Measurements from ENCODE around the gene ZNF79.

DNA sequence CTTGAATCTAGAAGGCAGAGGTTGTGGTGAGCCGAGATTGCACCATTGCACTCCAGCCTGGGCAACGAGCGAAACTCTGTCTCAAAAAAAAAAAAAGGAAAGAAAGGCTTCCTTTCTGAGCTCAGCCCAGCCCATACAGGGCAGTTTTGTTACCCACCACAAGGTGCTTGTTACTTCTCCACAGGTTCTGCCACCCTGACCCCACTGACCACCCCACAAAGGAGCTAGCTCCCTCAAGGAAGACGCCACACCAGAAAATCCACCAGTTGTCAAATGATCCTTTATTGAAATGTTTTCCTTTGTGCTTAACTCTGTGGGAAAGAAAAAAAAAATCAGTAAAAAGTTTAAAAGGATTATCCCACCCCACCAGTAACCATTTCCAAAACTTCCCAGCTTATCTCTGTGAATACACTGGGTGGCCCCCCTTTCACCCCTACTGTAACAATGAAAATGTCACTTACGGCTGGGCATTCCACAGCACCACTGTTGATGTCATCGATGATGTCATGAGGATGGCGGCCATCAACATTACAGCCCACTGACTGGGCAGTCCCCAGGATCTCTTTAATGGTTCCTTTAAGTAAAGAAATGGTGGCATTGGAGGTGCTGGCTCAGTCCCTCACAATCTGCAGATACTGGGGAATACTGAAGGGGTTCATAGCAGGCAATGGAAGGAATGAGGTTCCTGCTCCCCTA, 23.4 kb downstream of the ZNF79 start:
- TF ChIP-seq TAF1 (IDR thresholded peaks at IDR 0.05; ENCODE audit: control insufficient read depth, extremely low read depth, insufficient read depth, low read length, severe bottlenecking) (no peak), MTF1 (CRISPR knock-in tag; IDR thresholded peaks at IDR 0.05; ENCODE audit: borderline replicate concordance) (no peak), GTF2A2 (tag; IDR thresholded peaks at IDR 0.05) (no peak)
- TF ChIP-seq, protein P1, sequence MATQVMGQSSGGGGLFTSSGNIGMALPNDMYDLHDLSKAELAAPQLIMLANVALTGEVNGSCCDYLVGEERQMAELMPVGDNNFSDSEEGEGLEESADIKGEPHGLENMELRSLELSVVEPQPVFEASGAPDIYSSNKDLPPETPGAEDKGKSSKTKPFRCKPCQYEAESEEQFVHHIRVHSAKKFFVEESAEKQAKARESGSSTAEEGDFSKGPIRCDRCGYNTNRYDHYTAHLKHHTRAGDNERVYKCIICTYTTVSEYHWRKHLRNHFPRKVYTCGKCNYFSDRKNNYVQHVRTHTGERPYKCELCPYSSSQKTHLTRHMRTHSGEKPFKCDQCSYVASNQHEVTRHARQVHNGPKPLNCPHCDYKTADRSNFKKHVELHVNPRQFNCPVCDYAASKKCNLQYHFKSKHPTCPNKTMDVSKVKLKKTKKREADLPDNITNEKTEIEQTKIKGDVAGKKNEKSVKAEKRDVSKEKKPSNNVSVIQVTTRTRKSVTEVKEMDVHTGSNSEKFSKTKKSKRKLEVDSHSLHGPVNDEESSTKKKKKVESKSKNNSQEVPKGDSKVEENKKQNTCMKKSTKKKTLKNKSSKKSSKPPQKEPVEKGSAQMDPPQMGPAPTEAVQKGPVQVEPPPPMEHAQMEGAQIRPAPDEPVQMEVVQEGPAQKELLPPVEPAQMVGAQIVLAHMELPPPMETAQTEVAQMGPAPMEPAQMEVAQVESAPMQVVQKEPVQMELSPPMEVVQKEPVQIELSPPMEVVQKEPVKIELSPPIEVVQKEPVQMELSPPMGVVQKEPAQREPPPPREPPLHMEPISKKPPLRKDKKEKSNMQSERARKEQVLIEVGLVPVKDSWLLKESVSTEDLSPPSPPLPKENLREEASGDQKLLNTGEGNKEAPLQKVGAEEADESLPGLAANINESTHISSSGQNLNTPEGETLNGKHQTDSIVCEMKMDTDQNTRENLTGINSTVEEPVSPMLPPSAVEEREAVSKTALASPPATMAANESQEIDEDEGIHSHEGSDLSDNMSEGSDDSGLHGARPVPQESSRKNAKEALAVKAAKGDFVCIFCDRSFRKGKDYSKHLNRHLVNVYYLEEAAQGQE (IDR thresholded peaks at IDR 0.05; ENCODE audit: borderline replicate concordance), result no peak
- TF ChIP-seq, protein P1 (CRISPR knock-in tag; IDR thresholded peaks at IDR 0.05; ENCODE audit: low read depth), result no peak
- TF ChIP-seq, protein P2, sequence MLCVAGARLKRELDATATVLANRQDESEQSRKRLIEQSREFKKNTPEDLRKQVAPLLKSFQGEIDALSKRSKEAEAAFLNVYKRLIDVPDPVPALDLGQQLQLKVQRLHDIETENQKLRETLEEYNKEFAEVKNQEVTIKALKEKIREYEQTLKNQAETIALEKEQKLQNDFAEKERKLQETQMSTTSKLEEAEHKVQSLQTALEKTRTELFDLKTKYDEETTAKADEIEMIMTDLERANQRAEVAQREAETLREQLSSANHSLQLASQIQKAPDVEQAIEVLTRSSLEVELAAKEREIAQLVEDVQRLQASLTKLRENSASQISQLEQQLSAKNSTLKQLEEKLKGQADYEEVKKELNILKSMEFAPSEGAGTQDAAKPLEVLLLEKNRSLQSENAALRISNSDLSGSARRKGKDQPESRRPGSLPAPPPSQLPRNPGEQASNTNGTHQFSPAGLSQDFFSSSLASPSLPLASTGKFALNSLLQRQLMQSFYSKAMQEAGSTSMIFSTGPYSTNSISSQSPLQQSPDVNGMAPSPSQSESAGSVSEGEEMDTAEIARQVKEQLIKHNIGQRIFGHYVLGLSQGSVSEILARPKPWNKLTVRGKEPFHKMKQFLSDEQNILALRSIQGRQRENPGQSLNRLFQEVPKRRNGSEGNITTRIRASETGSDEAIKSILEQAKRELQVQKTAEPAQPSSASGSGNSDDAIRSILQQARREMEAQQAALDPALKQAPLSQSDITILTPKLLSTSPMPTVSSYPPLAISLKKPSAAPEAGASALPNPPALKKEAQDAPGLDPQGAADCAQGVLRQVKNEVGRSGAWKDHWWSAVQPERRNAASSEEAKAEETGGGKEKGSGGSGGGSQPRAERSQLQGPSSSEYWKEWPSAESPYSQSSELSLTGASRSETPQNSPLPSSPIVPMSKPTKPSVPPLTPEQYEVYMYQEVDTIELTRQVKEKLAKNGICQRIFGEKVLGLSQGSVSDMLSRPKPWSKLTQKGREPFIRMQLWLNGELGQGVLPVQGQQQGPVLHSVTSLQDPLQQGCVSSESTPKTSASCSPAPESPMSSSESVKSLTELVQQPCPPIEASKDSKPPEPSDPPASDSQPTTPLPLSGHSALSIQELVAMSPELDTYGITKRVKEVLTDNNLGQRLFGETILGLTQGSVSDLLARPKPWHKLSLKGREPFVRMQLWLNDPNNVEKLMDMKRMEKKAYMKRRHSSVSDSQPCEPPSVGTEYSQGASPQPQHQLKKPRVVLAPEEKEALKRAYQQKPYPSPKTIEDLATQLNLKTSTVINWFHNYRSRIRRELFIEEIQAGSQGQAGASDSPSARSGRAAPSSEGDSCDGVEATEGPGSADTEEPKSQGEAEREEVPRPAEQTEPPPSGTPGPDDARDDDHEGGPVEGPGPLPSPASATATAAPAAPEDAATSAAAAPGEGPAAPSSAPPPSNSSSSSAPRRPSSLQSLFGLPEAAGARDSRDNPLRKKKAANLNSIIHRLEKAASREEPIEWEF (CRISPR knock-in tag; IDR thresholded peaks at IDR 0.05), result no peak
